Endothelial cell of umbilical vein (primary cell): ENCODE results near the gene CDCP2. TPM values are rescaled to one million over a fixed set of nuclear protein-coding genes. Genes with fewer than 3 reads are reported as not detected.

Experiments used
- BruUV-seq: library from RNA; stranded (reverse); fragments of 400-500 nt; replicated peaks from 2 replicates; lab custom pipeline; 2021; lab: Mats Ljungman, UMichigan
- CTCF ChIA-PET: fragments of 300-600, 350-600 bp; sonication (Branson Sonifier 250); formaldehyde crosslinking; loops from one replicate; lab custom pipeline; 2021; ENCODE audit warnings: antibody characterized with exemption, inconsistent platforms; lab: Charles Lee
- POLR2A ChIA-PET: fragments of 300-600, 350-600 bp; sonication (Branson Sonifier 250); formaldehyde crosslinking; loops from one replicate; lab custom pipeline; 2021; ENCODE audit warnings: antibody characterized with exemption, inconsistent platforms; lab: Charles Lee
- DNase-seq: peaks from one replicate; pipeline ENCODE4 v3.0.0-alpha.2; 2011; ENCODE audit warnings: low read depth, low spot score
- FAIRE-seq: peaks from 2 replicates; lab custom pipeline; 2011; peaks lifted over from hg19 to GRCh38; lab: Jason Lieb, UNC
- H2AFZ ChIP-seq: 2 replicates; pipeline ENCODE4 v1.6.0; 2012; ENCODE audit warnings: low read depth, low read length, control low read depth, inconsistent platforms
- H3K27ac ChIP-seq: 2 replicates; pipeline ENCODE4 v1.5.1; 2011; ENCODE audit warnings: low read depth, mild to moderate bottlenecking, control low read depth, low read length, moderate library complexity; ENCODE audit not compliant: insufficient read depth
- H3K27me3 ChIP-seq, 2 experiments: 2 replicates each; pipeline versions ENCODE4 v1.6.0 to v1.6.1; 2011; ENCODE audit warnings: low read length in 2 of 2, mixed read lengths in 1 of 2; ENCODE audit not compliant: control insufficient read depth in 2 of 2, insufficient read depth in 2 of 2
- H3K36me3 ChIP-seq, 2 experiments: 2 replicates in 1 of 2; 3 replicates in 1 of 2; pipeline ENCODE4 v1.5.1; 2011; ENCODE audit warnings: low read length in 2 of 2, mild to moderate bottlenecking in 1 of 2, moderate library complexity in 1 of 2; ENCODE audit not compliant: control insufficient read depth in 2 of 2, insufficient read depth in 2 of 2; ENCODE audit errors: extremely low read depth in 1 of 2
- H3K4me1 ChIP-seq: 3 replicates; pipeline ENCODE4 v1.5.1; 2011; ENCODE audit warnings: mild to moderate bottlenecking, low read length; ENCODE audit not compliant: control insufficient read depth, insufficient read depth; ENCODE audit errors: extremely low read depth
- H3K4me2 ChIP-seq: 2 replicates; pipeline ENCODE4 v1.6.1; 2011; ENCODE audit warnings: low read length, control low read depth, mixed read lengths; ENCODE audit not compliant: insufficient read depth
- H3K4me3 ChIP-seq, 3 experiments: fragments of 200-600 bp in 1 of 3; sonication (generic), shearing (Covaris generic) in 1 of 3; replicated peaks in 1 of 3; 2 replicates each; pipeline ENCODE4 v1.5.1; 2011 to 2016; ENCODE audit warnings: control low read depth in 3 of 3, low read length in 3 of 3, mild to moderate bottlenecking in 2 of 3, inconsistent platforms in 1 of 3, low read depth in 1 of 3, moderate library complexity in 1 of 3; ENCODE audit not compliant: insufficient read depth in 1 of 3
- H3K79me2 ChIP-seq: 2 replicates; pipeline ENCODE4 v1.6.0; 2012; ENCODE audit warnings: low read length, inconsistent platforms; ENCODE audit not compliant: control insufficient read depth, insufficient read depth
- H3K9ac ChIP-seq: replicated peaks from 2 replicates; pipeline ENCODE3; 2011; ENCODE audit warnings: low read length, control low read depth; ENCODE audit not compliant: insufficient read depth; ENCODE audit errors: extremely low read depth
- H3K9me1 ChIP-seq: replicated peaks from 3 replicates; pipeline ENCODE4 v1.6.0; 2011; ENCODE audit warnings: mild to moderate bottlenecking, low read length; ENCODE audit not compliant: control insufficient read depth, insufficient read depth; ENCODE audit errors: extremely low read depth
- H3K9me3 ChIP-seq: replicated peaks from 2 replicates; pipeline ENCODE4 v1.5.1; 2012; ENCODE audit warnings: low read length, inconsistent platforms; ENCODE audit not compliant: control insufficient read depth, insufficient read depth
- H4K20me1 ChIP-seq: replicated peaks from 2 replicates; pipeline ENCODE3; 2011; ENCODE audit warnings: mild to moderate bottlenecking, low read length; ENCODE audit not compliant: control insufficient read depth, insufficient read depth; ENCODE audit errors: extremely low read depth
- CTCF ChIP-seq, 2 donors: IDR thresholded peaks; 1 replicate in 1 of 2; 2 replicates in 1 of 2; pipeline ENCODE4 v1.5.1; 2011; ENCODE audit warnings: low read length in 2 of 2, mild to moderate bottlenecking in 2 of 2, moderate library complexity in 2 of 2, control low read depth in 1 of 2, inconsistent platforms in 1 of 2, low read depth in 1 of 2; ENCODE audit not compliant: insufficient read depth in 1 of 2; ENCODE audit errors: extremely low read depth in 1 of 2
- EZH2 ChIP-seq: IDR thresholded peaks from 2 replicates; pipeline ENCODE4 v1.6.1; 2012; ENCODE audit warnings: borderline replicate concordance, low read depth, mild to moderate bottlenecking, moderate library complexity, low read length, inconsistent platforms; ENCODE audit not compliant: severe bottlenecking
- FOS ChIP-seq: IDR thresholded peaks from 2 replicates; pipeline ENCODE4 v1.6.1; 2011; ENCODE audit warnings: mild to moderate bottlenecking, low read length, moderate library complexity, borderline replicate concordance; ENCODE audit not compliant: insufficient read depth
- GATA2 ChIP-seq: IDR thresholded peaks from 2 replicates; pipeline ENCODE4 v1.7.0; 2011; ENCODE audit warnings: low read depth, mild to moderate bottlenecking, moderate library complexity, mixed read lengths, low read length; ENCODE audit not compliant: insufficient read length, insufficient read depth
- JUN ChIP-seq: IDR thresholded peaks from 2 replicates; pipeline ENCODE4 v1.6.1; 2011; ENCODE audit warnings: borderline replicate concordance, low read depth; ENCODE audit not compliant: insufficient read length, insufficient read depth
- MYC ChIP-seq: IDR thresholded peaks from one replicate; pipeline ENCODE4 v1.6.1; 2011; ENCODE audit warnings: mild to moderate bottlenecking, low read depth, low read length
- POLR2A ChIP-seq: IDR thresholded peaks from 2 replicates; pipeline ENCODE4 v1.6.1; 2012; ENCODE audit warnings: low read depth, mild to moderate bottlenecking, control low read depth, low read length
- POLR2AphosphoS5 ChIP-seq: IDR thresholded peaks from 2 replicates; pipeline ENCODE4 v1.6.1; 2012; ENCODE audit warnings: low read depth, mild to moderate bottlenecking, control low read depth, low read length, moderate library complexity; ENCODE audit not compliant: insufficient read depth
- dilution Hi-C: fragments of 300-500 bp; cut with MboI; formaldehyde crosslinking; loops from one replicate; pipeline ENCODE4 v1.15.0; 2019; ENCODE audit warnings: low sequenced_read_pairs; ENCODE audit not compliant: extremely low pct_ligation_motif_present
- intact Hi-C: fragments of 100-400 bp; cut with micrococcal nuclease; formaldehyde crosslinking; loops from one replicate; pipeline ENCODE4 v1.10.0; 2022
- polyA plus RNA-seq, 4 experiments: library from polyadenylated mRNA; depleted of rRNA in 3 of 4; stranded (reverse) in 3 of 4; unstranded in 1 of 4; fragments of >200 nt; gene quantifications; 2 replicates each; pipeline versions ENCODE4 v1.2.1 to v1.2.3, GENCODE V29; 2011 to 2012; ENCODE audit warnings: missing spikeins in 1 of 4
- total RNA-seq: library from RNA; stranded (reverse); gene quantifications from 2 replicates; pipeline ENCODE4 v1.2.3, GENCODE V29; 2021
- TF ChIP-seq, protein P1 (sequence below): IDR thresholded peaks from 2 replicates; pipeline ENCODE4 v1.6.1; 2011; ENCODE audit not compliant: insufficient read depth, insufficient read length

The CDCP2 gene
- total and polyA plus RNA-seq, 2 donors (not counting 3 experiments of a cell fraction or from before 2014, with no cell fraction given): 0.10 TPM; not detected in 1

DNA sequence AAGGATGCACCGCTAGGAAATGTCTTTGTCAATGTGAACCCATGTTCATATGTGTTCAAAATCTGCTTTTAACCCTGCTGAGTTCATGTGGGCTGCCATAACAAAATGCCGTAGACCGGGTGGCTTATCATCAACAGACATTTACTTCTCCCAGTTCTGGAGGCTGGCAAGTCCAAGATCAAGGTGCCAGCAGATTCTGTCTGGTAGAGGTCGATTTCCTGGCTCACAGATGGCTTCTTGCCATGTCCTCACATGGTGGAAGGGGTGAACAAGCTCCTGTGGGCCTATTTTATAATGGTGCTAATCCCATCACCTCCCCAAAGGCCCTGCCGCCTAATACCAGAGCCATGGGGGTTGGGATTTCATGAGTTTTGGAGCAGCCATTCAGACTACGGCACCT is 4.6 kb upstream of the CDCP2 start:
- peaks cover 0 to 3% of the 10 kb centered on the region in 2 experiments for H3K27me3 ChIP-seq
- H4K20me1 ChIP-seq: no peaks in the 10 kb centered on the region
- H3K4me1 ChIP-seq: no peaks in the 10 kb centered on the region
- H3K9me3 ChIP-seq: no peaks in the 10 kb centered on the region
- no peak overlapping the region for H3K9ac ChIP-seq
- H3K4me2 ChIP-seq: no peak overlapping the region
- intact Hi-C loops (no loop called here), dilution Hi-C loops (no loop called here)
- H3K79me2 ChIP-seq: no peaks in the 10 kb centered on the region
- no peaks in the 10 kb centered on the region for H3K36me3 ChIP-seq
- ChIA-PET CTCF (no interaction called here), POLR2A (no interaction called here)
- BruUV-seq: no TSS peak
- no peak for FAIRE-seq
- no peak overlapping the region for H2AFZ ChIP-seq
- no peak overlapping the region for H3K27ac ChIP-seq
- H3K9me1 ChIP-seq: no peaks in the 10 kb centered on the region
- H3K4me3 ChIP-seq: no peak overlapping the region
- TF ChIP-seq POLR2A (no peak), FOS (no peak), JUN (no peak), CTCF (IDR thresholded peaks at IDR 0.05; ENCODE audit: extremely low read depth in 1 of 2, insufficient read depth in 1 of 2, low read depth in 1 of 2, low read length in 2 of 2) (no peak), GATA2 (no peak), EZH2 (no peak), MYC (no peak), POLR2AphosphoS5 (no peak)
- TF ChIP-seq, protein P1, sequence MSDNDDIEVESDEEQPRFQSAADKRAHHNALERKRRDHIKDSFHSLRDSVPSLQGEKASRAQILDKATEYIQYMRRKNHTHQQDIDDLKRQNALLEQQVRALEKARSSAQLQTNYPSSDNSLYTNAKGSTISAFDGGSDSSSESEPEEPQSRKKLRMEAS: no peak
- DNase-seq: no peak
